Uterus (tissue), 2 donors: ENCODE measurements around the gene PTGER4.

ENCODE experiments used
- CTCF ChIP-seq, 4 experiments: fragments of 200-600 bp in 2 of 4; fragments of 450-650 bp in 2 of 4; sonication (generic) in 2 of 4; IDR thresholded peaks; one replicate each; pipeline ENCODE4 v1.5.1; 2016 to 2019; ENCODE audit warnings: antibody characterized with exemption in 4 of 4, mild to moderate bottlenecking in 2 of 4, moderate library complexity in 1 of 4
- POLR2A ChIP-seq, 2 donors: fragments of 450-650 bp; IDR thresholded peaks; one replicate each; pipeline ENCODE4 v1.6.1; 2016; ENCODE audit warnings: antibody characterized with exemption in 2 of 2, mild to moderate bottlenecking in 1 of 2, moderate library complexity in 1 of 2

GRCh38 chr5:40677456-40677855, 2.3 kb upstream of the PTGER4 start:
- TF ChIP-seq CTCF (IDR thresholded peaks at IDR 0.05) (no peak), POLR2A (IDR thresholded peaks at IDR 0.05) (no peak)
